ENCODE measurements around the gene RAC3. TPM values are rescaled to one million over a fixed set of nuclear protein-coding genes. Genes with fewer than 3 reads are reported as not detected.
A peak's percentile ranks its signal among the peaks of the same experiment; 100 is the strongest.

Gene RAC3
- total RNA-seq, 1 donor from 2014 or later: 0.49 TPM

DNA sequence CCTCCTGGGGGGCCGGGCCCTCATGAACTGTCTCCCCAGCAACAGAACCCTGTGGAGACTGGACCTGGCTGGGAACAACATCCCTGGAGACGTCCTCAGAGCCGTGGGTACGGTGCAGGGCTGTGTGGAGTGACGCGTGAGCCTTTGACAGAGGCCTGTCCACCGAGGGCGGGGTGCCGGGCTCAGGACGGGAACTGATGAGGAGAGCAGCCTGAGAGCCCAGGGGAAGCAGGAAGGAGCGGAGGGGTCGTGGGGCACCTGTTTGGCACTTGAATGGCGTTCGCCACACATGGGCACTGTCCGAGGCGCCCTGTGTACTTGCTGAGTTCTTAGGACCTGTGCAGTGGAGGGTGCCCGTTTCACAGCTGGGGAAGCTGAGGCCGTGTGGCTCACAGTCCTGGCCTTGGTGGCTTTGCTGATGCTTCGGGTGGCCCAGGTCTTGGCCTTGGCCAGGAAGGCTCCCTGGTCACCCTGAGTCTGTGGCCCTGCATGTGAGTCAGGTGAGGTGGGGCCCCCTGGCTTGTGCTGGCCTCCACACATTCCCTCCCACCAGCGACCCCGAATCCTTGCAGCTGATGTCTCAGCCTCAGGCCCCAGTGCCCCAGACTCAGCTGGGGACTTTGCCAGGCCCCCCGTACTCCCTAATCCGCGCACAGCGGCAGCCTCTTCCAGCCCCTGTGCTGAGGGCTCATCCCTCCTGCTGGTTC lies 5.9 kb upstream of the RAC3 start:
- intact Hi-C loops (cut with micrococcal nuclease): no loop called here
- POLR2A ChIA-PET: no interaction called here
- DNase-seq (no peak), ATAC-seq (ENCODE audit: low read depth) (no peak)
- no peak for TF ChIP-seq CTCF (IDR thresholded peaks at IDR 0.05)
- Mint-ChIP-seq H3K36me3 (ENCODE audit: low read depth) (no peaks in the 10 kb centered on the region), H3K27me3 (peaks cover 2% of the 10 kb centered on the region), H3K4me3 (no peak overlapping the region), H3K4me1 (peaks cover 28% of the 10 kb centered on the region), H3K27ac (no peak overlapping the region), H3K9me3 (no peaks in the 10 kb centered on the region)
- CTCF ChIA-PET: interaction anchor here (1.4 kb wide), 1 partner anchor 66 kb away, joined by 3 read pairs; no protein-coding TSS in a partner anchor

GRCh38 chr17:82028246-82028645 lies 3.2 kb upstream of the RAC3 start:
- ATAC-seq (ENCODE audit: low read depth) (no peak), DNase-seq (no peak)
- no peak for TF ChIP-seq CTCF (IDR thresholded peaks at IDR 0.05)
- H3K4me1 Mint-ChIP-seq: peaks cover 15% of the 10 kb centered on the region
- H3K27me3 Mint-ChIP-seq: peaks cover 2% of the 10 kb centered on the region
- ChIA-PET POLR2A (interaction anchor here (0.8 kb wide), 1 partner anchor 8 kb away, joined by 7 read pairs; no protein-coding TSS in a partner anchor), CTCF (no interaction called here)
- H3K9me3 Mint-ChIP-seq: no peaks in the 10 kb centered on the region
- no peaks in the 10 kb centered on the region for H3K36me3 Mint-ChIP-seq (ENCODE audit: low read depth)
- intact Hi-C loops (cut with micrococcal nuclease): no loop called here
- H3K4me3 Mint-ChIP-seq: no peak overlapping the region
- no peak overlapping the region for H3K27ac Mint-ChIP-seq

DNA sequence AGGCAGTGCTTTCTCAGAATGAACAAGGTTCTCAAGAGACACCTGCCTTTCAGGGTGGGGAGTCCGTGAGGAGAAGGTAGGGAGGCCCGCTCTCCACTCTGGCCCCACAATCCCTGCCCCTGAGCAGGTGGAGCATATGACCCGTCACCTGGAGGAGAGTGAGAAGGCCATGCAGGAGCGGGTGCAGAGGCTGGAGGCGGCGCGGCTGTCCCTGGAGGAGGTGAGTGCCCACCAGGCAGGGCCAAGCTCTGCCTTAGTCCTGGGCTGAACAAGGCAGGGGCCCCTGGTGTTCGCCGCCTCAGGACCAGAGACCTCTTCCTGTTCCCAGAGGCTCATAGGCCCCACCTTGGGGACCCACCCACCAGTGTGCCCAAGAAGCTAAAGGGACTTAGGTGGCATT lies 2.5 kb upstream of the RAC3 start:
- Mint-ChIP-seq H3K27me3 (peaks cover 2% of the 10 kb centered on the region), H3K36me3 (ENCODE audit: low read depth) (no peaks in the 10 kb centered on the region), H3K4me1 (peaks cover 11% of the 10 kb centered on the region), H3K9me3 (no peaks in the 10 kb centered on the region), H3K4me3 (no peak overlapping the region), H3K27ac (no peak overlapping the region)
- no peak for ATAC-seq (ENCODE audit: low read depth)
- no peak for DNase-seq
- CTCF ChIA-PET: interaction anchor here (1.1 to 2.0 kb wide), 2 partner anchors 9 to 69 kb away, joined by 3 to 7 read pairs; no protein-coding TSS in a partner anchor
- POLR2A ChIA-PET: no interaction called here
- intact Hi-C loops (cut with micrococcal nuclease): no loop called here
- TF ChIP-seq CTCF (IDR thresholded peaks at IDR 0.05): no peak

DNA sequence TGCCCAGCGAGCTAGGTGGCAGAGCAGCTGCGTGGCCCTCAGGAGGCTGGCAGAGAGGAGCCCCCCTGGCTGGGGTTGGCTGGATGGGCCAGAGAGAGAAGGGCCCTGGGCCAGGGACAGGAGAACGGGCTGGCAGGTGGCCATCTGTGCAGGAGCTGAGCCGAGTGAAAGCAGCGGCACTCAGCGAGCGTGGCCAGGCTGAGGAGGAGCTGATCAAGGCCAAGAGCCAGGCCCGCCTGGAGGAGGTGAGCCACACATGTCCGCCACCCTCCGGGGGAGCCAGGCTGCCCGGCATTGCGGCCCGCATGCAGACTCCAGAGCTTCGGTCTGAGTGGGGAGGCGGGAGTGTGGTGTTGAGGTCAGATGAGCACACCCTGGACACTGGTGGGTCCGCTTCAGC lies 2.1 kb upstream of the RAC3 start:
- H3K4me3 Mint-ChIP-seq: peak overlapping the region; percentile 62
- H3K27me3 Mint-ChIP-seq: peaks cover 2% of the 10 kb centered on the region
- no peaks in the 10 kb centered on the region for H3K36me3 Mint-ChIP-seq (ENCODE audit: low read depth)
- H3K9me3 Mint-ChIP-seq: no peaks in the 10 kb centered on the region
- intact Hi-C loops (cut with micrococcal nuclease): no loop called here
- H3K4me1 Mint-ChIP-seq: peaks cover 9% of the 10 kb centered on the region
- POLR2A ChIA-PET: interaction anchor here (1.2 kb wide), 1 partner anchor 23 kb away, joined by 3 read pairs; the partner anchor contains the start of genes GPS1 and RFNG
- TF ChIP-seq CTCF (IDR thresholded peaks at IDR 0.05): no peak
- H3K27ac Mint-ChIP-seq: no peak overlapping the region
- ATAC-seq (ENCODE audit: low read depth): no peak
- CTCF ChIA-PET: interaction anchor here (1.1 to 2.3 kb wide), 4 partner anchors 9 to 126 kb away, joined by 3 to 15 read pairs (median 8); no protein-coding TSS in a partner anchor
- DNase-seq: no peak

GRCh38 chr17:82029990-82030469 lies 1.4 kb upstream of the RAC3 start:
- H3K27ac Mint-ChIP-seq: no peak overlapping the region

More at GRCh38 chr17:82029990-82030469, 1.4 kb upstream of the RAC3 start:
- intact Hi-C loops (cut with micrococcal nuclease): loop anchor here (2.0 to 10.0 kb wide), 2 partner anchors 187 to 265 kb away; no protein-coding TSS in a partner anchor
- peaks cover 9% of the 10 kb centered on the region for H3K4me1 Mint-ChIP-seq
- ChIA-PET POLR2A (interaction anchor here (0.6 to 1.2 kb wide), 2 partner anchors 22 to 26 kb away, joined by 3 read pairs; partner anchors contain the start of genes GPS1 and RFNG), CTCF (interaction anchor here (0.8 to 2.3 kb wide), 8 partner anchors 10 to 292 kb away, joined by 3 to 15 read pairs (median 4); partner anchors contain the start of gene FASN)
- DNase-seq (no peak), ATAC-seq (ENCODE audit: low read depth) (no peak)
- H3K9me3 Mint-ChIP-seq: no peaks in the 10 kb centered on the region
- H3K27me3 Mint-ChIP-seq: peaks cover 2% of the 10 kb centered on the region
- H3K4me3 Mint-ChIP-seq: no peak overlapping the region
- no peak for TF ChIP-seq CTCF (IDR thresholded peaks at IDR 0.05)
- peaks cover under 1% of the 10 kb centered on the region for H3K36me3 Mint-ChIP-seq (ENCODE audit: low read depth)

All from activated B cell treated with CpG ODN at 0.5 μM for 24 hours (primary cell).